GM19023 (cell line): ENCODE results near the gene ENKD1.
A peak's percentile ranks its signal among the peaks of the same experiment; 100 is the strongest.

Experiments
- ATAC-seq: cut with Tn5 transposase; IDR thresholded peaks from one replicate; pipeline ENCODE4 v1.9.1; 2021; ENCODE audit warnings: mild to moderate bottlenecking, moderate library complexity; ENCODE audit not compliant: unreplicated experiment

Gene ENKD1

GRCh38 chr16:67664258-67664657 is 2.3 kb downstream of the ENKD1 start:
- no peak for ATAC-seq

GRCh38 chr16:67663877-67664222 is 2.7 kb downstream of the ENKD1 start:
- ATAC-seq, result no peak

- ATAC-seq, result no peak
These were observed 3.2 kb downstream of the ENKD1 start for GRCh38 chr16:67663151-67663876.

- no peak for ATAC-seq
These were observed 3.9 kb downstream of the ENKD1 start for GRCh38 chr16:67662653-67663010.

GRCh38 chr16:67661886-67662652 is 4.5 kb downstream of the ENKD1 start:
- ATAC-seq, result no peak

- ATAC-seq, result no peak
These were observed 5.3 kb downstream of the ENKD1 start for GRCh38 chr16:67661101-67661761.

GRCh38 chr16:67660564-67661028 is 6.0 kb downstream of the ENKD1 start, which contains the start of gene PARD6A:
Gene PARD6A, plus strand, starts transcription at chr16:67660960. Its CDS starts 79 bp downstream, at chr16:67661039.
- peak; percentile 74 for ATAC-seq

GRCh38 chr16:67659675-67660563 is 6.6 kb downstream of the ENKD1 start, which contains the start of gene ACD:
Gene ACD, minus strand, starts transcription at chr16:67660260. Its CDS starts 40 bp downstream, at chr16:67660220.
- peak; percentile 61 for ATAC-seq

GRCh38 chr16:67658849-67659674 is 7.5 kb downstream of the ENKD1 start:
- no peak for ATAC-seq

- no peak for ATAC-seq
These were observed 8.6 kb downstream of the ENKD1 start for GRCh38 chr16:67657751-67658518.

GRCh38 chr16:67657017-67657608 is 9.4 kb downstream of the ENKD1 start:
- no peak for ATAC-seq

GRCh38 chr16:67656344-67657016 is 10.1 kb downstream of the ENKD1 start:
- no peak for ATAC-seq

GRCh38 chr16:67655363-67655762 is 11.2 kb downstream of the ENKD1 start:
- ATAC-seq, result no peak

GRCh38 chr16:67654403-67654911 is 12.1 kb downstream of the ENKD1 start:
- no peak for ATAC-seq

- no peak for ATAC-seq
These were observed 12.7 kb downstream of the ENKD1 start for GRCh38 chr16:67653789-67654402.

- no peak for ATAC-seq
These were observed 13.3 kb downstream of the ENKD1 start for GRCh38 chr16:67653128-67653788.

- ATAC-seq, result no peak
These were observed 13.9 kb downstream of the ENKD1 start for GRCh38 chr16:67652578-67653127.
